ENCODE results near the gene RNF141. TPM values are rescaled to one million over a fixed set of nuclear protein-coding genes. Genes with fewer than 3 reads are reported as not detected.

RNF141 gene
- total RNA-seq (ENCODE audit: low replicate concordance) = 27.9 and 29.0 TPM in 2 replicates

GRCh38 chr11:10540915-10541560, at the start of gene RNF141:
Gene RNF141 (minus strand): TSS chr11:10541187. CDS start chr11:10534158, 7,029 bp downstream.

GRCh38 chr11:10568486-10568941, 27.5 kb upstream of the RNF141 start, which contains the start of gene LYVE1:
Gene LYVE1 (minus strand): TSS chr11:10568665. CDS start chr11:10568532, 133 bp downstream.

Other genes starting within 250 kb of the RNF141 start
- gene SBF2, start 247.0 kb downstream of the RNF141 start, total RNA-seq (ENCODE audit: low replicate concordance) = 27.8 and 36.9 TPM in 2 replicates
- 44.0 and 735 TPM in 2 replicates for gene ADM, start 236.1 kb downstream of the RNF141 start, total RNA-seq (ENCODE audit: low replicate concordance)
- 0.23 and 4.4 TPM in 2 replicates for gene AMPD3, start 85.9 kb downstream of the RNF141 start, total RNA-seq (ENCODE audit: low replicate concordance)
- gene LYVE1, start 27.5 kb upstream of the RNF141 start, total RNA-seq (ENCODE audit: low replicate concordance) = 0.23 and 0.59 TPM in 2 replicates
- gene IRAG1, start 152.6 kb upstream of the RNF141 start, total RNA-seq (ENCODE audit: low replicate concordance) = 3.6 and 4.8 TPM in 2 replicates
- gene CTR9, start 210.1 kb upstream of the RNF141 start, total RNA-seq (ENCODE audit: low replicate concordance) = 12.9 and 21.3 TPM in 2 replicates

All from smooth muscle cell of the coronary artery (primary cell).